ENCODE results near the gene VIT. TPM values are rescaled to one million over a fixed set of nuclear protein-coding genes. Genes with fewer than 3 reads are reported as not detected.

Gene VIT
- total RNA-seq, 1 experiment from 2014 or later, result not detected

- ChIA-PET CTCF (no interaction called here), POLR2A (ENCODE audit: unreplicated experiment) (no interaction called here)
- H2AFZ ChIP-seq, result no peak overlapping the region
- BruUV-seq (replicated peaks), result no TSS peak
- H3K9me3 ChIP-seq (ENCODE audit: insufficient read depth, low read depth), result no peaks in the 10 kb centered on the region; the same call in 1 of the 2 replicates
- no peaks in the 10 kb centered on the region for H3K9me2 ChIP-seq (ENCODE audit: insufficient read depth)
- H3K4me1 ChIP-seq (replicated peaks; ENCODE audit: insufficient read depth), result no peaks in the 10 kb centered on the region
- H3K79me2 ChIP-seq (ENCODE audit: low read depth), result no peaks in the 10 kb centered on the region
- no peak for DNase-seq
- no peaks in the 10 kb centered on the region for H4K20me1 ChIP-seq (ENCODE audit: insufficient read depth)
- H3K27me3 ChIP-seq (ENCODE audit: insufficient read depth, low read depth), result no peaks in the 10 kb centered on the region
- TF ChIP-seq EZH2 (IDR thresholded peaks at IDR 0.05; ENCODE audit: low read depth), result no peak
- no peak for TF ChIP-seq CTCF (conservative IDR thresholded peaks at IDR 0.05)
- H3F3A ChIP-seq (ENCODE audit: insufficient read depth, low read depth), result no peaks in the 10 kb centered on the region
- H3K27ac ChIP-seq, result no peak overlapping the region
- intact Hi-C loops (cut with micrococcal nuclease; ENCODE audit: unreplicated experiment), result no loop called here
- no peak overlapping the region for H3K4me3 ChIP-seq
- no peaks in the 10 kb centered on the region for H3K36me3 ChIP-seq (ENCODE audit: low read depth)
- H3K4me2 ChIP-seq, result no peak overlapping the region
Observed at GRCh38 chr2:36743954-36744353, 47.4 kb downstream of the VIT start.

GRCh38 chr2:36748166-36748565, 51.7 kb downstream of the VIT start:
- POLR2A ChIA-PET (ENCODE audit: unreplicated experiment), result no interaction called here
- H3K27ac ChIP-seq, result no peak overlapping the region
- H3K4me1 ChIP-seq (replicated peaks; ENCODE audit: insufficient read depth), result no peaks in the 10 kb centered on the region
- no peaks in the 10 kb centered on the region; the same call in 1 of the 2 replicates for H3K9me3 ChIP-seq (ENCODE audit: insufficient read depth, low read depth)
- H3K27me3 ChIP-seq (ENCODE audit: insufficient read depth, low read depth), result no peaks in the 10 kb centered on the region
- no peaks in the 10 kb centered on the region for H4K20me1 ChIP-seq (ENCODE audit: insufficient read depth)
- no peak overlapping the region for H3K4me2 ChIP-seq
- TF ChIP-seq CTCF (conservative IDR thresholded peaks at IDR 0.05) (no peak), EZH2 (IDR thresholded peaks at IDR 0.05; ENCODE audit: low read depth) (no peak)
- CTCF ChIA-PET, result no interaction called here
- BruUV-seq (replicated peaks), result no TSS peak
- H3F3A ChIP-seq (ENCODE audit: insufficient read depth, low read depth), result no peaks in the 10 kb centered on the region
- intact Hi-C loops (cut with micrococcal nuclease; ENCODE audit: unreplicated experiment), result no loop called here
- H3K36me3 ChIP-seq (ENCODE audit: low read depth), result no peaks in the 10 kb centered on the region
- no peak overlapping the region for H3K4me3 ChIP-seq
- H3K9me2 ChIP-seq (ENCODE audit: insufficient read depth), result no peaks in the 10 kb centered on the region
- H2AFZ ChIP-seq, result no peak overlapping the region
- DNase-seq, result no peak
- no peaks in the 10 kb centered on the region for H3K79me2 ChIP-seq (ENCODE audit: low read depth)

- Histone ChIP-seq H4K20me1 (ENCODE audit: insufficient read depth) (no peaks in the 10 kb centered on the region), H2AFZ (no peak overlapping the region), H3K9me3 (ENCODE audit: insufficient read depth, low read depth) (no peaks in the 10 kb centered on the region), H3K4me3 (no peak overlapping the region), H3K79me2 (ENCODE audit: low read depth) (no peaks in the 10 kb centered on the region), H3F3A (ENCODE audit: insufficient read depth, low read depth) (no peaks in the 10 kb centered on the region), H3K36me3 (ENCODE audit: low read depth) (no peaks in the 10 kb centered on the region), H3K4me2 (no peak overlapping the region), H3K27ac (no peak overlapping the region), H3K27me3 (ENCODE audit: insufficient read depth, low read depth) (no peaks in the 10 kb centered on the region), H3K9me2 (ENCODE audit: insufficient read depth) (no peaks in the 10 kb centered on the region), H3K4me1 (replicated peaks; ENCODE audit: insufficient read depth) (no peaks in the 10 kb centered on the region)
- intact Hi-C loops (cut with micrococcal nuclease; ENCODE audit: unreplicated experiment), result no loop called here
- BruUV-seq (replicated peaks), result no TSS peak
- TF ChIP-seq EZH2 (IDR thresholded peaks at IDR 0.05; ENCODE audit: low read depth) (no peak), CTCF (conservative IDR thresholded peaks at IDR 0.05) (no peak)
- CTCF ChIA-PET, result no interaction called here
- POLR2A ChIA-PET (ENCODE audit: unreplicated experiment), result interaction anchor here (0.5 kb wide), 1 partner anchor 32 kb away, joined by 3 read pairs; no protein-coding TSS in a partner anchor
- no peak for DNase-seq
Observed at GRCh38 chr2:36750101-36750500, 53.6 kb downstream of the VIT start.
